SHP77 (cell line): ENCODE measurements around the gene MGAT2.
"Not testable (repeated sequence)": the region's sequence is repeated elsewhere in the genome, so short reads cannot be mapped to it uniquely, and the experiment has no call there.

ENCODE experiments used
- DNase-seq, 2 experiments: peaks; one replicate each; lab custom pipeline; 2025; lab: John Stamatoyannopoulos, UW

The MGAT2 gene

GRCh38 chr14:49654511-49654910 lies 33.9 kb downstream of the MGAT2 start:
- no peak for DNase-seq

GRCh38 chr14:49657500-49657899 lies 36.9 kb downstream of the MGAT2 start:
- not testable (repeated sequence) for DNase-seq

GRCh38 chr14:49659526-49660455 lies 39.2 kb downstream of the MGAT2 start:
- peak in 1 of 2 experiments; percentile 12 for DNase-seq

DNA sequence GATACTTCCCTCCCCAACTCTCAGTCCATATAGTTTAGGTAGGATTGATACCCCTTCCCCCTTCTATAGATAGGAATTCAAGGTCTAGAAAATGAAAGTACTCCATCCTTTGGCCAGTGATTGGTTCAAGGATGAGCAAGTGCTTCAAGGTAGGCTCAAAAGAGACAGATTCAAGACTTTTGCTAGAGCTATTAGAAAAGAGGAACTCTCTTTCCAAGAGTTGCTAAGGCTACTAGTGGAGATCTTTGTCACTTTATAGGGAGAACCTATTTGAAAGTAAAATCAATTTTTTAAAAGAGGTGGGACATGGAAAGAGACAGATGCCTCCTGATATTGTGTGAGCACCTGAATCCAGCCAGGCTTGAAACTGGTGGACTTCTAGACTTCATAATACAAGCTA lies 49.9 kb downstream of the MGAT2 start:
- no peak for DNase-seq
